ENCODE results near the gene PPP3CA.
"Not testable (repeated sequence)": the region's sequence is repeated elsewhere in the genome, so short reads cannot be mapped to it uniquely, and the experiment has no call there.

Gene PPP3CA

GRCh38 chr4:101000496-101000895 is 346.8 kb downstream of the PPP3CA start:
- no peak for DNase-seq (ENCODE audit: low spot score)

- DNase-seq (ENCODE audit: low spot score) = no peak
Measured at GRCh38 chr4:100995671-100996070, 351.7 kb downstream of the PPP3CA start.

DNA sequence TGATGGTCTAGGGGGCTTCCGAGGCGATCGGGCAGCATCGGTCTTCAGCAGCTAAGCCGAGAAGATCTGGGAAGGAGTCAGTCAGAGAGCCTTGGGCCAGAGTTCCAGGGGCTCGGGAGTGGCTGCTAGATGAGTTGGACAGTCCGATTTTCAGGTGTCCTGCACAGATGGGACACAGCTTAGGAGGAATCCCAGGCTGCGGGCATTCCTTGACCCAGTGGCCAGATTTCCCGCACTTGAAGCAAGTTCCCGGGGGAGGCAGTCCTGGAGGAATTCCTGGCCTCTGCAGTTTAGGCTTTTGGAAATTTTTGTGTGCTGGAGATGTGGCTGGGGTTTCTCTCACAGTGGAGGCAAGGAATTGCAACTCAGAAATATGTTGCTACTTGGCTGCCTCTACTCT is 352.3 kb downstream of the PPP3CA start:
- DNase-seq (ENCODE audit: low spot score) = not testable (repeated sequence)

DNA sequence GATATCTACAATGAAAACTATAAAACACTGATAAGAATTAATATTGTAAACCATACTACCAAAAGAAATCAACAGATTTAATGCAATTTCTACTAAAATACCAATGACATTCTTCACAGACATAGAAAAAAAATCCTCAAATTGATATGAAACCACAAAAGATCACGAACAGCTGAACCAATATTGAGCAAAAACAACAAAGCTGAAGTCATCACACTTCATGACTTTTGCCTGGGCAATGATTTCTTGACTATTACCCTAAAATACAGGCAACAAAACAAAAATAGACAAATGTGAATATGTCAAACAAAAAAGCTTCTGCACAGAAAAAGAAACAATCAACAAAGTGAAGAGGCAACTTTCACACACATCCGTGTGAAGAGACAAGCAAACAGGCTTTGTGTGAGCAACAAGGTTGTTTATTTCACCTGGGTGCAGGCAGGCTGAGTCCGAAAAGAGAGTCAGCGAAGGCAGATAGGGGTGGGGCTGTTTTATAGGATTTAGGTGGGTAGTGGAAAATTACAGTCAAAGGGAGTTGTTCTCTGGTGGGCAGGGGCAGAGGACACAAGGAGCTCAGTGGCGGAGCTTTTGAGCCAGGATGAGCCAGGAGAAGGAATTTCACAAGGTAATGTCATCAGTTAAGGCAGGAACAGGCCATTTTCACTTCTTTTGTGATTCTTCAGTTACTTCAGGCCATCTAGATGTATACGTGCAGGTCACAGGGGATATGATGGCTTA is 355.8 kb downstream of the PPP3CA start:
- DNase-seq (ENCODE audit: low spot score) = not testable (repeated sequence)

- no peak for DNase-seq (ENCODE audit: low spot score)
Measured at GRCh38 chr4:100989401-100989800, 357.9 kb downstream of the PPP3CA start.

GRCh38 chr4:100988876-100989275 is 358.4 kb downstream of the PPP3CA start:
- DNase-seq (ENCODE audit: low spot score) = no peak

- DNase-seq (ENCODE audit: low spot score) = no peak
Measured at GRCh38 chr4:100986360-100986868, 360.9 kb downstream of the PPP3CA start.

DNA sequence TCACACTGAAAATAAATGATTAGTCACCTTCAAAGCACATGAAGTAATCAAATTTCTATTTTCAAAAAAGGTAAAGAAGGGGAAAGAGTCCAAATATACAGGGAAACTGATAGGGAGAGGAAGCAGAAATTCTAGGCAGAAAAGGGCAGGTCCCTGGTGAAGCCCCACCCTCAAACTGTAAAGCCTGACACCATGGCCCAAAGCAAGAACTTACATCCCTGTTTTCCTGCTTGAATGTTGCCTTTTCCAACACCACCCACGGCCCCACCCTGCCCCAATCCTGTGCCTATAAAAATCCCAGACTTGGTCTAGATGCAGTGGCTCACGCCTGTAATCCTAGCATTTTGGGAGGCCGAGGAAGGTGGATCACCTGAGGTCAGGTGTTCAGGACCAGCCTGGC is 361.8 kb downstream of the PPP3CA start:
- no peak for DNase-seq (ENCODE audit: low spot score)

GRCh38 chr4:100984901-100985300 is 362.4 kb downstream of the PPP3CA start:
- DNase-seq (ENCODE audit: low spot score) = no peak

GRCh38 chr4:100983426-100983825 is 363.9 kb downstream of the PPP3CA start:
- DNase-seq (ENCODE audit: low spot score) = no peak

GRCh38 chr4:100982345-100982744 is 365.0 kb downstream of the PPP3CA start:
- no peak for DNase-seq (ENCODE audit: low spot score)

GRCh38 chr4:100981447-100982204 is 365.7 kb downstream of the PPP3CA start:
- no peak for DNase-seq (ENCODE audit: low spot score)

DNA sequence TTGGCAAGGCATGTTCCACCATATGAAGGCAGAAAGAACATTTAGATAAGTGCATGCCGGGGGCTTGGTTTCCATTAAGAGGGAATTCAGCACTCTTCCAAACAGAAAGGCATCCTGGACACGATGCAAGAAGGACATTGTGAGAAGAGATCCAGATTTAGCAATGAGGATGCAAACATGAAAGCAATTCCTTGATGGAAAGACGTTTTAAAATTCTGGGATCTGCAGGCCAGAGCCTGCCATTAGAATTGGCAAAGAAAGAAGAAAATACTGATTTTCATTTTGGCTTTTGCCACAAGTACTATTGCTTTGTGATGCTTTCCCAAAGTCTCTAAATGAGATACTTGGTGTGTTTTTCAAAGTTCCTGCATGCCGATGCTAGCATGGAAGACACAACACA is 367.6 kb downstream of the PPP3CA start:
- no peak for DNase-seq (ENCODE audit: low spot score)

DNA sequence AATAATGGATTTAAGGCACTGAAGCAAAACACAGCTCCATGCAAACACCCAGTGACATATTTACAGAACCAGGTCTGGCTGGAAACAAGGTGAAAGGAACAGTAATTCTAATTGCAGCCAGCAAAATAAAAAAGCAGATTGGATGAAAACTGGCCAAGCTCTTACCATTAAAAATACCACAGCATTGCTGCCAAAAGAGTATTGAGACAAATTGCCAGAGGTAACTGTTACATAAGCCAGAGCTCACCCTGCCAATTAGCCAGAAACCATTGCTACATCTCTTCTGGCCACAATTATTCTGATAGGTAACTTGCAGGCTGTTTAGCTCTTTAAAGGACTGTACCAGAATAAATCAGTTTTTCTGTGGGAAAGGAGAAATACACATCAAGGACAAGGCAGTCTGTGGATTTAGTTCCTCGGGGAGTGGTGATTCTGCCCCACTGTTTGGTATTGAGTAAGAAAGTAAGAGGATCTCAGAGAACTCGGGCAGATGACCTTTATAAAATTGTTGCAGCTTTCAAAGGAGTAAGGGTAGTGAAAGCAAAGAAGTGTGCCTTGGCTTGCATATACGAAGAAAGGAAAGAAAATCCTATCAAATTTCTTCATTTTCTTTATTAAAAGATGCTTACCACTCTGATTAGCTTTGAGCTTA is 369.5 kb downstream of the PPP3CA start:
- no peak for DNase-seq (ENCODE audit: low spot score)

GRCh38 chr4:100977274-100977673 is 370.1 kb downstream of the PPP3CA start:
- DNase-seq (ENCODE audit: low spot score) = no peak

Data from HuH-7 (cell line).